GM23338 (cell line): ENCODE results near the gene MYO6. TPM values are rescaled to one million over a fixed set of nuclear protein-coding genes. Genes with fewer than 3 reads are reported as not detected.
A peak's percentile ranks its signal among the peaks of the same experiment; 100 is the strongest.

Experiments used
- ATAC-seq: fragments of 200-7000 bp; cut with Tn5 transposase; 3 replicates; pipeline ENCODE4 v1.9.1; 2020
- DNase-seq: peaks from one replicate; pipeline ENCODE4 v3.0.0-alpha.2; 2015; ENCODE audit warnings: low spot score
- H2AFZ ChIP-seq: fragments of 200-600 bp; sonication (generic); 2 replicates; pipeline ENCODE4 v1.8.0; 2016; ENCODE audit warnings: antibody characterized with exemption, mild to moderate bottlenecking, moderate library complexity
- H3F3A ChIP-seq: fragments of 200-600 bp; sonication (generic); replicated peaks from 2 replicates; pipeline ENCODE4 v1.8.0; 2017; ENCODE audit warnings: antibody characterized with exemption, mixed run types, low read depth
- H3K27ac ChIP-seq: fragments of 200-600 bp; sonication (generic); 2 replicates; pipeline ENCODE4 v1.6.1; 2016; ENCODE audit warnings: low read depth
- H3K27me3 ChIP-seq: fragments of 200-600 bp; sonication (generic); 2 replicates; pipeline ENCODE4 v1.8.0; 2016; ENCODE audit warnings: mild to moderate bottlenecking, mixed run types, moderate library complexity; ENCODE audit not compliant: insufficient read depth
- H3K36me3 ChIP-seq: fragments of 200-600 bp; sonication (generic); 2 replicates; pipeline ENCODE4 v1.8.0; 2016; ENCODE audit warnings: mild to moderate bottlenecking; ENCODE audit not compliant: insufficient read depth
- H3K4me1 ChIP-seq: fragments of 200-600 bp; sonication (generic); 2 replicates; pipeline ENCODE4 v1.8.0; 2016; ENCODE audit warnings: mild to moderate bottlenecking, moderate library complexity; ENCODE audit not compliant: insufficient read depth
- H3K4me2 ChIP-seq: fragments of 200-600 bp; sonication (generic); 2 replicates; pipeline ENCODE4 v1.7.1; 2017; ENCODE audit warnings: mixed run types
- H3K4me3 ChIP-seq: fragments of 200-600 bp; sonication (generic); 2 replicates; pipeline ENCODE4 v1.6.1; 2016; ENCODE audit warnings: mixed run types
- H3K79me2 ChIP-seq: fragments of 200-600 bp; sonication (generic); replicated peaks from 2 replicates; pipeline ENCODE4 v1.8.0; 2017; ENCODE audit warnings: mild to moderate bottlenecking; ENCODE audit not compliant: insufficient read depth
- H3K9me2 ChIP-seq: fragments of 200-600 bp; sonication (generic); 2 replicates; pipeline ENCODE4 v1.8.0; 2017; ENCODE audit not compliant: insufficient read depth
- H4K20me1 ChIP-seq: fragments of 200-600 bp; sonication (generic); replicated peaks from 2 replicates; pipeline ENCODE4 v1.8.0; 2017; ENCODE audit warnings: mild to moderate bottlenecking; ENCODE audit not compliant: insufficient read depth
- H3K27ac Mint-ChIP-seq: 2 replicates; pipeline ENCODE4 v1.8.0; 2020; ENCODE audit warnings: inconsistent platforms, mild to moderate bottlenecking, moderate library complexity, mixed read lengths
- H3K27me3 Mint-ChIP-seq: 3 replicates; pipeline ENCODE4 v1.8.0; 2022; ENCODE audit warnings: low read depth, mild to moderate bottlenecking, moderate library complexity, mixed read lengths, inconsistent platforms; ENCODE audit not compliant: insufficient read depth, poor library complexity
- H3K36me3 Mint-ChIP-seq: 3 replicates; pipeline ENCODE4 v1.8.0; 2021; ENCODE audit warnings: low read depth, mild to moderate bottlenecking, inconsistent platforms, moderate library complexity, mixed read lengths
- H3K4me1 Mint-ChIP-seq: 3 replicates; pipeline ENCODE4 v1.8.0; 2020; ENCODE audit warnings: mild to moderate bottlenecking, inconsistent platforms, mixed read lengths
- H3K4me3 Mint-ChIP-seq: 3 replicates; pipeline ENCODE4 v1.8.0; 2021; ENCODE audit warnings: moderate library complexity, mild to moderate bottlenecking, inconsistent platforms, mixed read lengths
- H3K9me3 Mint-ChIP-seq: 3 replicates; pipeline ENCODE4 v1.8.0; 2020; ENCODE audit warnings: moderate library complexity, mild to moderate bottlenecking, inconsistent platforms, mixed read lengths
- CTCF ChIP-seq, 2 experiments: fragments of 200-600 bp in 1 of 2; sonication (generic) in 1 of 2; conservative IDR thresholded peaks; 2 replicates each; pipeline versions ENCODE4 v1.5.1 to v1.6.1; 2016 to 2017; ENCODE audit warnings: antibody characterized with exemption in 2 of 2, low read depth in 2 of 2, mild to moderate bottlenecking in 2 of 2, moderate library complexity in 1 of 2
- EZH2phosphoT487 ChIP-seq: fragments of 200-600 bp; sonication (generic); IDR thresholded peaks from one replicate; pipeline ENCODE4 v1.8.1; 2018; ENCODE audit warnings: antibody characterized with exemption; ENCODE audit not compliant: unreplicated experiment
- JUNB ChIP-seq: IDR thresholded peaks from one replicate; pipeline ENCODE4 v1.6.1; 2016; ENCODE audit warnings: antibody characterized with exemption; ENCODE audit not compliant: unreplicated experiment
- NANOG ChIP-seq: IDR thresholded peaks from 2 replicates; pipeline ENCODE4 v1.6.1; 2016; ENCODE audit warnings: antibody characterized with exemption, borderline replicate concordance
- POLR2AphosphoS5 ChIP-seq: IDR thresholded peaks from 2 replicates; pipeline ENCODE4 v1.6.1; 2016; ENCODE audit warnings: antibody characterized with exemption, low read depth
- REST ChIP-seq: IDR thresholded peaks from one replicate; pipeline ENCODE4 v1.6.1; 2018; ENCODE audit warnings: antibody characterized with exemption; ENCODE audit not compliant: unreplicated experiment
- STAT1 ChIP-seq: IDR thresholded peaks from one replicate; pipeline ENCODE4 v1.6.1; 2016; ENCODE audit warnings: antibody characterized with exemption; ENCODE audit not compliant: unreplicated experiment
- ZNF331 ChIP-seq: fragments of 250-450 bp; sonication (Bioruptor Pico); IDR thresholded peaks from 2 replicates; pipeline ENCODE4 v1.5.0; 2020; ENCODE audit warnings: low read depth, mild to moderate bottlenecking, moderate library complexity
- polyA plus RNA-seq: library from polyadenylated mRNA; unstranded; fragments of >200 nt; fragmentation: Nextera tagmentation; extraction: Ambion mirVana; gene quantifications from 2 replicates; pipeline ENCODE4 v1.2.1, GENCODE V29; 2016
- total RNA-seq: library from RNA; depleted of rRNA; stranded (reverse); fragments of >200 nt; shearing (Covaris generic); gene quantifications from 2 replicates; pipeline ENCODE4 v1.2.3, GENCODE V29; 2014

Gene MYO6
- total and polyA plus RNA-seq, 2 experiments from 2014 or later, result 21.8 to 33.0 TPM

GRCh38 chr6:75892384-75892783, 143.3 kb downstream of the MYO6 start:
- no peak overlapping the region for H2AFZ ChIP-seq
- H3K27me3 ChIP-seq, result no peaks in the 10 kb centered on the region
- H3K27ac Mint-ChIP-seq, result no peak overlapping the region
- no peaks in the 10 kb centered on the region for H3K4me1 ChIP-seq
- H4K20me1 ChIP-seq, result no peaks in the 10 kb centered on the region
- H3K79me2 ChIP-seq, result no peaks in the 10 kb centered on the region
- DNase-seq (no peak), ATAC-seq (peak; percentile 48; the same call in 2 of the 3 replicates)
- H3K4me3 ChIP-seq, result no peak overlapping the region
- peaks cover 4% of the 10 kb centered on the region for H3K27me3 Mint-ChIP-seq
- H3K4me2 ChIP-seq, result no peak overlapping the region
- TF ChIP-seq POLR2AphosphoS5, result no peak
- no peak for TF ChIP-seq REST
- TF ChIP-seq STAT1, result no peak
- TF ChIP-seq ZNF331 (CRISPR knock-in tag), result no peak
- TF ChIP-seq JUNB, result no peak
- TF ChIP-seq NANOG, result no peak
- H3K9me3 Mint-ChIP-seq, result no peaks in the 10 kb centered on the region
- no peak overlapping the region for H3K27ac ChIP-seq
- peaks cover 7% of the 10 kb centered on the region; the same call in 2 of the 3 replicates for H3K4me1 Mint-ChIP-seq
- H3K36me3 Mint-ChIP-seq, result peaks cover 4% of the 10 kb centered on the region; the same call in 1 of the 3 replicates
- H3K36me3 ChIP-seq, result no peaks in the 10 kb centered on the region
- no peaks in the 10 kb centered on the region for H3K9me2 ChIP-seq
- H3F3A ChIP-seq, result no peaks in the 10 kb centered on the region
- no peak overlapping the region for H3K4me3 Mint-ChIP-seq

GRCh38 chr6:75893058-75893775, 144.2 kb downstream of the MYO6 start:
- no peak overlapping the region for H3K4me2 ChIP-seq
- H3F3A ChIP-seq, result no peaks in the 10 kb centered on the region
- Mint-ChIP-seq H3K4me3 (no peak overlapping the region), H3K4me1 (peaks cover 7% of the 10 kb centered on the region; the same call in 2 of the 3 replicates), H3K36me3 (peaks cover 4% of the 10 kb centered on the region; the same call in 1 of the 3 replicates), H3K27ac (peak overlapping the region; percentile 76; the same call in 1 of the 2 replicates), H3K27me3 (peaks cover 4% of the 10 kb centered on the region), H3K9me3 (no peaks in the 10 kb centered on the region)
- H3K4me3 ChIP-seq, result no peak overlapping the region
- no peaks in the 10 kb centered on the region for H3K27me3 ChIP-seq
- no peaks in the 10 kb centered on the region for H3K9me2 ChIP-seq
- no peaks in the 10 kb centered on the region for H4K20me1 ChIP-seq
- TF ChIP-seq POLR2AphosphoS5, result no peak
- no peak for TF ChIP-seq EZH2phosphoT487
- peak; percentile 70 to 88 for TF ChIP-seq CTCF (conservative IDR thresholded peaks at IDR 0.05; ENCODE audit: low read depth in 2 of 2)
- peak; percentile 74 for ATAC-seq
- no peaks in the 10 kb centered on the region for H3K79me2 ChIP-seq
- H3K4me1 ChIP-seq, result no peaks in the 10 kb centered on the region
- no peak overlapping the region for H3K27ac ChIP-seq
- H3K36me3 ChIP-seq, result no peaks in the 10 kb centered on the region
- H2AFZ ChIP-seq, result no peak overlapping the region
- DNase-seq, result peak; percentile 87
